GM12874 (cell line): ENCODE measurements around the gene LSM12.

Experiments used
- CTCF ChIP-seq: IDR thresholded peaks from 2 replicates; pipeline ENCODE4 v1.5.1; 2011; ENCODE audit warnings: low read depth, mild to moderate bottlenecking, control low read depth, low read length, moderate library complexity; ENCODE audit not compliant: insufficient read depth

LSM12 gene

DNA sequence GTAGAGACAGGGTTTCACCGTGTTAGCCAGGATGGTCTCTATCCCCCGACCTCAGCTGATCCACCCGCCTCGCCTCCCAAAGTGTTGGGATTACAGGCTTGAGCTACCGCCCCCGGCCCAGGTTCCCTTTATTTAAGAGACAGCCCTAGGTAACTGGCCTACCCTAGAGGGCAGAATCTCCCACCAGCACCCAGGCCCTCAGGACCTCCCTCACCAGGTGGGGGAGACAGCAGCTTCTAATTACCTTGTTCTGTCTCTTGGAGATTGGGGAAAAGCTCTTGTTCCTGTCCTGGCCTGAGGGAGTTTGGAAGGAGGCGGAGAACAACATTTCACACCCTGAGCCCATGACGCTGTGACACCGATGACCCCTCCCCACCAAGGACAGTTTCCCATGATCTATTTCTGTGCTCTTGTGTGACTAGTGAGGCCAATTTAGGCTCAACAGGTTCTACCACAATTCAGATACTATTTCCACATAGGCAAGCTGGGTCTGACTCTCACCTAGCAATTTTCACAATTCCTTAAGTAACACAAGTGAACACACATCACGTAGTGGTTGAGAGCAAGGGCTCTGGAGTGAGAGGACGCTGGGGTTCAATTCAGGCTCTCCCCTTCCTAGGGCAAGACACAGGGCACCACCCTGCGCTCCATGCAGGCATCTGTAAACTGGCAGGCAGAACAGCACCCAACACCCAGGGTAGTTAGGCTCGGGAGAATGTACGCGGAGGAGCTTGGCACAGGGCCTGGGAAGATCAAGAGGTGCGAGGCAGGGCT, 36.6 kb upstream of the LSM12 start:
- TF ChIP-seq CTCF: no peak

GRCh38 chr17:44097110-44097958, 30.9 kb upstream of the LSM12 start:
- TF ChIP-seq CTCF: no peak

GRCh38 chr17:44095647-44096496, 29.4 kb upstream of the LSM12 start:
- TF ChIP-seq CTCF: no peak

DNA sequence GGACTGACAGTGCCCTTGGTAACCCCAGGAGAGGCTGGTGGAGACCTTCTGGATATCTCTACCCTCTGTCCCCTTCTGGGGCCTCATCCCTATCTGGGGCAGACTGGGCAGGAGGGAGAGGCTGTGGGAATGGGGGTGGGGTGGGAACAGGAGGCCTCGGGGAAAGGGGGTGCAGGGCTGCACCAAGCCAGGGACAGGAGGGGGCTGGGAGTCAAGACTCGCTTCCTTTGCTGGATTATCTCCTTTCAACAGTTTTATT, 28.8 kb upstream of the LSM12 start:
- TF ChIP-seq CTCF: no peak

GRCh38 chr17:44094701-44095387, 28.4 kb upstream of the LSM12 start:
- TF ChIP-seq CTCF: no peak

DNA sequence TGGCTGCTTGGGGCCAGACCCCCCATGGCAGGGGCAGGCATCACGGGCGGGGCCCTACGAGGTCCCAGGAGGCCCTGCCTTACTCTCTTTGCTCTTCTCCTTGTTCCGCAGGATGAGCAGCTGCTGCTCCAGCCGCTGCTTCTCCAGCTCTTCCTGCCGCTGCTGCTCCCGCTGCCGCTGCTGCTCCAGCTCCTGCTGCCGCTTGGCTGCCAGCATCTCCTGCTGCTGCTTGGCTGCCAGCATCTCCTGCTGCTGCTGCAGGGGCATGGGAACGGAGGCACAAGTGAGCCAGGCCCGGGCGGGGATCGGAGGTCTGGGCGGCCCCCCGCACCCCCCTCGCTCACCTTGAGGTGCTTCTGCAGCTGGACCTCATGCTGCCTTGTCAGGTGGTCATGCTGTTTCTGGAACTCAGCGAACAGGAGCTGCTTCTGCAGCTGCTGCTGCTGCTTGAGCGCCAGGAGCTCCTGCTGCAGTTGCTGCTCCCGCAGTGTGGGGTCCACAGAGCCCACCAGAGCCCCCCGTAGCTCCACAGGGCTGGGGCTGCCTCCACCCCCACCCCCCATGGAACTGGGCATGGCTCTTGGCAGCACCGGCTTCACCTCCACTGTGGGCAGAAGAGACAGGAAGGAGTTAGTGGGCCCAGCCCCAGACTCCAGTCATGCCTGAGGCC, 26.9 kb upstream of the LSM12 start:
- no peak for TF ChIP-seq CTCF
